Measurements from ENCODE around the gene FXYD4.

FXYD4 gene

DNA sequence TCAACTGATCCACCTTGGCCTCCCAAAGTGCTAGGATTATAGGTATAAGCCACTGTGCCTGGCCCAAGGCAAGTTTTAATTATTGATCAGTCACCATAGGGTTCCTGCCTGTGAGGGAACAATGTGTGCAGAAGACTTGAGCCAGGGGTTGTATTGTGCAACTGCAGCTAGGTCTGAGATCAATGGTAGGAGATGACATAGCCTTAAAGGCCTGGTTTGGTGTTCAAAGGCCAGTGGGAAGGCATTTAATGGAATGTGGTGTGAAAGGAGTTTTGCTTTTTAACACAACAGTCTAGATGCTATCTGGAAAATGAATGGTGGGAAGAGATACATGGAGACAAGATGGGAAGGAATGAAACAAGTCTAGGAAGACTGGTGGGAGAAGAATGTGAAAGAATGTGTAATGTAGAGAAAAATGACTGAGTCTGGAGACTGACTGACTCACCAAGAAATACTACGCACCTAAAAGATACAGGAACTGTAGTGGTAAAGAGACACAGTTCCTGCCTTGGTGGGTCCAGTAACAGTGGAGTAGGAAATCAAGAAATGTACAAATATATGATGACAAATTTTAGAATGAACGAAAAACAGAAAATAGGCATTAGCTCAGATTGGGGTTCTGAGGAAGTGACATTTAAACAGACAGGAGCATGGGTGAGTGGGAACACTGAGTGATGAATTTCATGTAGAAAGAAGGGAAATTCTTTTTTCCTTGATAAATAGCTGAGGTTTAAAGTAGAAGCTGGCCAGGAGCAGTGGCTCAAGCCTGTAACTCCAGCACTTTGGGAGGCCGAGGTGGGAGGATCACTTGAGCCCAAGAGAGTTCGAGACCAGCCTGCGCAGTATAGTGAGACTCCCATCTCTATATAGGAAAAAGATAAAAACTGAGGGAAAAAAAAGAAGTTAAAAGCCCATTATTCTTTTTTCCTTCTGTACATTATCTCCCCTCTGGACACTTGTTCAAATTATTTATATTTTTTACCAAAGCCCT is 28.2 kb downstream of the FXYD4 start:
- peak overlapping the region; percentile 12; the same call in 1 of the 2 replicates for H3K4me3 ChIP-seq (replicated peaks; ENCODE audit: insufficient read depth, low read length)
- TF ChIP-seq POLR2AphosphoS5 (IDR thresholded peaks at IDR 0.05; ENCODE audit: low read depth) = 0 out of 2 replicates have a peak, but pooled peaks have one; percentile 9
- TF ChIP-seq CTCF (IDR thresholded peaks at IDR 0.05; ENCODE audit: insufficient read depth, low read length) = no peak
- no peaks in the 10 kb centered on the region for H3K27me3 ChIP-seq (ENCODE audit: insufficient read depth, poor library complexity, severe bottlenecking)
- H3K27ac ChIP-seq (replicated peaks) = peak overlapping the region; percentile 96
- peak; percentile 40 to 74 for DNase-seq (ENCODE audit: low read depth in 1 of 2, low spot score in 1 of 2)

GRCh38 chr10:43401627-43402026 is 30.2 kb downstream of the FXYD4 start:
- H3K27ac ChIP-seq (replicated peaks) = no peak overlapping the region; the same call in 1 of the 2 replicates
- H3K27me3 ChIP-seq (ENCODE audit: insufficient read depth, poor library complexity, severe bottlenecking) = no peaks in the 10 kb centered on the region
- no peak for DNase-seq (ENCODE audit: low read depth in 1 of 2, low spot score in 1 of 2)
- no peak for TF ChIP-seq CTCF (IDR thresholded peaks at IDR 0.05; ENCODE audit: insufficient read depth, low read length)
- TF ChIP-seq GABPA (IDR thresholded peaks at IDR 0.05; ENCODE audit: low read depth) = no peak
- no peak for TF ChIP-seq REST (IDR thresholded peaks at IDR 0.05; ENCODE audit: insufficient replicate concordance, low read depth)
- TF ChIP-seq SPI1 (IDR thresholded peaks at IDR 0.05; ENCODE audit: borderline replicate concordance, low read depth) = no peak
- TF ChIP-seq POLR2AphosphoS5 (IDR thresholded peaks at IDR 0.05; ENCODE audit: low read depth) = no peak; the same call in 1 of the 2 replicates
- no peak overlapping the region for H3K4me3 ChIP-seq (replicated peaks; ENCODE audit: insufficient read depth, low read length)

GRCh38 chr10:43402176-43402575 is 30.7 kb downstream of the FXYD4 start:
- peak in 1 of 2 experiments; percentile 28 for DNase-seq (ENCODE audit: low read depth in 1 of 2, low spot score in 1 of 2)
- Histone ChIP-seq H3K27ac (replicated peaks) (no peak overlapping the region; the same call in 1 of the 2 replicates), H3K27me3 (ENCODE audit: insufficient read depth, poor library complexity, severe bottlenecking) (no peaks in the 10 kb centered on the region), H3K4me3 (replicated peaks; ENCODE audit: insufficient read depth, low read length) (no peak overlapping the region)
- TF ChIP-seq POLR2AphosphoS5 (IDR thresholded peaks at IDR 0.05; ENCODE audit: low read depth) = no peak
- no peak for TF ChIP-seq SPI1 (IDR thresholded peaks at IDR 0.05; ENCODE audit: borderline replicate concordance, low read depth)
- TF ChIP-seq CTCF (IDR thresholded peaks at IDR 0.05; ENCODE audit: insufficient read depth, low read length) = no peak
- TF ChIP-seq GABPA (IDR thresholded peaks at IDR 0.05; ENCODE audit: low read depth) = no peak
- no peak for TF ChIP-seq REST (IDR thresholded peaks at IDR 0.05; ENCODE audit: insufficient replicate concordance, low read depth)
